ENCODE results near the gene LIPC.
A peak's percentile ranks its signal among the peaks of the same experiment; 100 is the strongest.

The LIPC gene

DNA sequence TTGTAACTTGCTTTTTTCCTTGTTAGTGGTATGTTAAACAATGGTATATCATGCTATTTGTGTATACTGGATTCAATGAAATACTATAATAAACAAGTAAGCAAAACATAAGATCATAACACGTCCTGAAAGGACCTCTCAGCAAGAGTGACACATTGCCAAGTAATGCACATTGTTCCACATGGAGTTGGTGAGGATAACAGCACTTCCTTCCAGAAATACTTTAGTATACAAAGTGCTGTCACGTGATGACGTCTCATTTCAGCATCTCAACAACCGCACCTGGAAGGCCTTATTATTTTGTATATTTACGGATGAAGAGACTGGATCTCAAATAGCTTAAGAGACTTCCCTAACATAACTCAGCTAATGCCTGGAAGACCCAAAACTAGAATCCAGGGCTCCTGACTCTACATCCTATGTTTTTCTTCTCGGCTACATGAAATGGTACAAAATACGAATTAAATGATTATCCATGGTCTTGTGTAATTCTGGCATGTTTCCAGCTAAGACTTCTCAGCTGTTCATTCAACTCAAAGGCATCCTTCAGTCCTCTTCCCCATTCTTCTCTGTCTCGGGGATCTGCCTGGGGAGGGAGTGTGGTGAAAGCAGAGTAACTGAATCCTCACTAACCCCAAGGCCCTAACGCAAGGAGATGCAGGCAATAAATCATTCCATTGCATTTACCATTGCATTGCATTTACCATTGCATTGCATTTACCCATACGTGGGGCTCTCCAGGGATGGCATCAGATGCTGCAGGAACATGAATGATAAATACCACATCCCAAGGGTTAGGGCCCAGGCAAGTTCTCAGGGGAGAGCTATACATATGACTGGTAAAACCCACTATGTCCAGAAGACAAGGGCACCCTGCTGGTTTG, 79.2 kb downstream of the LIPC start:
- TF ChIP-seq, protein P1, sequence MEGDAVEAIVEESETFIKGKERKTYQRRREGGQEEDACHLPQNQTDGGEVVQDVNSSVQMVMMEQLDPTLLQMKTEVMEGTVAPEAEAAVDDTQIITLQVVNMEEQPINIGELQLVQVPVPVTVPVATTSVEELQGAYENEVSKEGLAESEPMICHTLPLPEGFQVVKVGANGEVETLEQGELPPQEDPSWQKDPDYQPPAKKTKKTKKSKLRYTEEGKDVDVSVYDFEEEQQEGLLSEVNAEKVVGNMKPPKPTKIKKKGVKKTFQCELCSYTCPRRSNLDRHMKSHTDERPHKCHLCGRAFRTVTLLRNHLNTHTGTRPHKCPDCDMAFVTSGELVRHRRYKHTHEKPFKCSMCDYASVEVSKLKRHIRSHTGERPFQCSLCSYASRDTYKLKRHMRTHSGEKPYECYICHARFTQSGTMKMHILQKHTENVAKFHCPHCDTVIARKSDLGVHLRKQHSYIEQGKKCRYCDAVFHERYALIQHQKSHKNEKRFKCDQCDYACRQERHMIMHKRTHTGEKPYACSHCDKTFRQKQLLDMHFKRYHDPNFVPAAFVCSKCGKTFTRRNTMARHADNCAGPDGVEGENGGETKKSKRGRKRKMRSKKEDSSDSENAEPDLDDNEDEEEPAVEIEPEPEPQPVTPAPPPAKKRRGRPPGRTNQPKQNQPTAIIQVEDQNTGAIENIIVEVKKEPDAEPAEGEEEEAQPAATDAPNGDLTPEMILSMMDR (IDR thresholded peaks at IDR 0.05; ENCODE audit: low read length, missing control alignments) = no peak
- peak; percentile 68 for DNase-seq (ENCODE audit: low read depth)
- no peak overlapping the region for H3K4me3 ChIP-seq (replicated peaks; ENCODE audit: low read depth, low read length)

DNA sequence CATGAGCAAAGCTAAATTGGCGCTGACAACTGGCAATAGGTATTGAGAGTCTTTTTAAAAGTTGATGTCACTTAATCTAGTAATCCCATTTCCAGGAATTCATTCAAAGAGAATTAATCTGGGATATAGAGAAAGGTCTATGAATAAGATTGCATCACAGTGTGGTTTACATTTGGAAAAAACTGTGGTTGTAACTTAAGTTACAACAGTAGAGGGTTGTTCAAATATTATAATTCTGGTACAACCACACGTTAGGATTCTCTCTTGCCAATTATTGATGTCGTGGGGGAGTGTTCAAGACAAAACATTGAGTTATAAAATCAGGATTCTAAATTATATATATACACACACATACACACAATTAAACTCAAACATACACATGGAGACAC, 79.8 kb downstream of the LIPC start:
- TF ChIP-seq, protein P1 (IDR thresholded peaks at IDR 0.05; ENCODE audit: low read length, missing control alignments) = no peak
- no peak overlapping the region for H3K4me3 ChIP-seq (replicated peaks; ENCODE audit: low read depth, low read length)
- DNase-seq (ENCODE audit: low read depth) = no peak

DNA sequence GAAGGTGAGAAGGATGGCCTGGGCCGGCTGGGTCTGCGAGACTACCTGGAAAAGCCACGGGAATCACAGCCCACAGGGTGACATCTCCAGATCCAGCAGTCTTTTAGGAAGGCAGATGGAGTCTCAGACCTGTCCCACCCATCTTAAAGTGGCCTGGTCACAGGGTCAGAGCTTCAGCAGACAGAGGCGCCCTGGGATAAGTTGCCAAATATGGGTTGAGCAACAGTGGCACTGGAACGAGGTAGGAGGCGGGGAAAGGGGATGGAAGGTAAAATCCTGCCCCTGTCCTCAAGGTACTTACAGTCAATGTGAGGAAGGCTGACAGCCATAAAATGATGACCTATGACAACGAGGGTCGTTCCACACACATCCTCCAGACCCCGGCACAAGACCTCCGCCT, 80.7 kb downstream of the LIPC start:
- TF ChIP-seq, protein P1 (IDR thresholded peaks at IDR 0.05; ENCODE audit: low read length, missing control alignments) = no peak
- no peak for DNase-seq (ENCODE audit: low read depth)
- no peak overlapping the region for H3K4me3 ChIP-seq (replicated peaks; ENCODE audit: low read depth, low read length)

DNA sequence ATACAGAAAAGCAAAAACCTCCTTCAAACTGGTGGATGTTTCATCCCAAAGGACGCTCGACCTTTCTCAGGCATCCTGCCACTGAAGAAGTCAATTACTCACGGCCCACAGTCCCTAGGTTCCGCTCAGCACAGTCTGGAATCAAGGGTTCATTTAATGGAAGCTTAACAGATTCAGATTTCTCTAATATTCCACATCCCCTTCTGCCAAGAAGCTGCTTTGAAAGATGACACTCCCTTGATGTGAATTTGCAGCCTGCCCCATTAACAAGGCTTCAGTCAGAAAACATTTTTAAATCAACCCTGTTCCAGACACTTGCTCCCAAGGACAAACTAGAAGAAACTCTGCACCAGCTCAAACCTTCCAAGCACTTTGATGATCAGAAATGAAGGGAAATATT, 81.2 kb downstream of the LIPC start:
- DNase-seq (ENCODE audit: low read depth) = no peak
- TF ChIP-seq, protein P1 (IDR thresholded peaks at IDR 0.05; ENCODE audit: low read length, missing control alignments) = no peak
- H3K4me3 ChIP-seq (replicated peaks; ENCODE audit: low read depth, low read length) = no peak overlapping the region

DNA sequence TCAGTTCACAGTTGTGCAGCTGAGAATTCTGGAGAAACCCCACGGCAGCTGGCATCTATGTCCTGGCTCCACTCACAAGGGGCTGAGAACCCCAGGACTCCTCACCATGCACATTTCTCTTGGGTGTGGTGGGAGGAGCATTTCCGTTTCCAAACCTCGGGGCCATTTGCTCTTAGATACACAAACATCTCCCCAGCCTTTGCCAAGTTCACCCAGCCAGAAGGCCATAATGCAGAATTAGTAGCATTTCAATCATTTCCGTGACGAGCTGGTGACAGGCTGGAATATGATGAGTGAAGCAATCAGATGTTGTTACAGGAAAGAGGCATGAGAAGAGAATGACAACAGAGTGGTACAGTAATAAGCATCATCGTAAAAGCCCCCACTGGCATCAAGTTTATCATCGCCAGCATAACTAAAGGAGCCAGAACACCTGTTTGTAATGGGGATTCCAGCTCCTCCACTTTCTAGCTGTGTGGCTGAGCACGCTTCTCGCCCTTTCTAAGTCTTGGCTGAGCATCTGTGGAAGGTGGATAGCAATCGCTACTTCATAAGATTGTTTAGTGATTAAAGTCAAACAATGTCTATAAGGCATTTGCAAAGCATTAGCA, 82.0 kb downstream of the LIPC start:
- DNase-seq (ENCODE audit: low read depth) = no peak
- H3K4me3 ChIP-seq (replicated peaks; ENCODE audit: low read depth, low read length) = no peak overlapping the region
- TF ChIP-seq, protein P1 (IDR thresholded peaks at IDR 0.05; ENCODE audit: low read length, missing control alignments) = no peak

DNA sequence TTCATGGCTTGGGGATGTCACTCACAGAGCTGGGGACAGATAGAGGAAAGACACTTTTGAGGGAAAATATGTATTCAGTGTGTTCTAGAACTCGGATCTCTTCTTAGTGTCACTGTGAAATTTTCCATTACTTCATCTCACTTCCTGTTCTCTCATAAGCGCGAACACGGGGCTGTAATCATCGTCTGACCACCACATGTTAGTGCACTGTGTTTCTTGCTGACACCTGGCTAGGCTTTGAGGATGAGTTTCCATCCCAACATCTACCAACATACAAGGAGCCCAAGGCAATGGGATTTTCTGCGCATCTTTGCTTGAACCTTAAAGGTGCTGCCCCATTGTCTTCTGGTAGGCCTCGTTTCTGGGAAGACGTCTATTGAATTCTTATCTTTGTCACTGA, 84.0 kb downstream of the LIPC start:
- H3K4me3 ChIP-seq (replicated peaks; ENCODE audit: low read depth, low read length) = no peak overlapping the region
- TF ChIP-seq, protein P1 (IDR thresholded peaks at IDR 0.05; ENCODE audit: low read length, missing control alignments) = no peak
- DNase-seq (ENCODE audit: low read depth) = no peak
